K562 (cell line): ENCODE measurements around the gene ANO6. TPM values are rescaled to one million over a fixed set of nuclear protein-coding genes. Genes with fewer than 3 reads are reported as not detected.

Experiments used
- ATAC-seq: fragments of 200-7000 bp; cut with Tn5 transposase; 3 replicates; pipeline ENCODE4 v1.9.1; 2020; ENCODE audit warnings: moderate library complexity
- BruUV-seq: library from RNA; stranded (reverse); fragments of 400-500 nt; replicated peaks from 2 replicates; lab custom pipeline; 2021; lab: Mats Ljungman, UMichigan
- CTCF ChIA-PET: fragments of 300-600 bp; formaldehyde crosslinking; extraction: SDS; loops from one replicate; lab custom pipeline; 2021; ENCODE audit warnings: low intra/inter-chr PET ratio; lab: Yijun Ruan, JAX
- POLR2A ChIA-PET: fragments of 300-600, 350-650 bp; sonication (Branson Sonifier 250); formaldehyde crosslinking; extraction: SDS; loops from one replicate; lab custom pipeline; 2021; ENCODE audit warnings: antibody characterized with exemption, inconsistent platforms; lab: Yijun Ruan, JAX
- DNase-seq, 4 experiments: peaks; one replicate each; pipeline versions ENCODE4 v3.0.0 to v3.0.0-alpha.2; 2011 to 2018; ENCODE audit warnings: low spot score in 3 of 4, mixed read lengths in 3 of 4; ENCODE audit errors: extremely low read depth in 1 of 4
- FAIRE-seq: peaks from 2 replicates; lab custom pipeline; 2011; peaks lifted over from hg19 to GRCh38; lab: Jason Lieb, UNC
- H2AFZ ChIP-seq: 2 replicates; pipeline ENCODE4 v1.6.0; 2011; ENCODE audit warnings: low read depth, low read length, control low read depth, inconsistent platforms
- H3K27ac ChIP-seq: fragments of 200-600 bp; 3 replicates; pipeline ENCODE4 v1.8.0; 2011; ENCODE audit warnings: low read depth, mild to moderate bottlenecking, control low read depth, inconsistent platforms, low read length, moderate library complexity, mixed read lengths; ENCODE audit errors: extremely low read depth
- H3K27me3 ChIP-seq, 2 experiments: fragments of 300-600 bp in 1 of 2; 2 replicates in 1 of 2; 3 replicates in 1 of 2; pipeline versions ENCODE4 v1.6.0 to v1.8.0; 2011; ENCODE audit warnings: inconsistent platforms in 2 of 2, low read length in 2 of 2, mild to moderate bottlenecking in 1 of 2, mixed read lengths in 1 of 2, moderate library complexity in 1 of 2; ENCODE audit not compliant: control insufficient read depth in 2 of 2, insufficient read depth in 2 of 2
- H3K36me3 ChIP-seq: fragments of 300-600 bp; 3 replicates; pipeline ENCODE4 v1.8.0; 2011; ENCODE audit warnings: mild to moderate bottlenecking, low read length, inconsistent platforms; ENCODE audit not compliant: control insufficient read depth, insufficient read depth
- H3K4me1 ChIP-seq, 2 experiments: fragments of 200-600 bp in 1 of 2; replicated peaks in 1 of 2; 2 replicates in 1 of 2; 3 replicates in 1 of 2; pipeline versions ENCODE4 v1.5.1 to v1.8.0; 2011; ENCODE audit warnings: inconsistent platforms in 2 of 2, low read length in 2 of 2, mild to moderate bottlenecking in 1 of 2, mixed read lengths in 1 of 2, moderate library complexity in 1 of 2; ENCODE audit not compliant: control insufficient read depth in 2 of 2, insufficient read depth in 2 of 2
- H3K4me2 ChIP-seq: 2 replicates; pipeline ENCODE4 v1.6.1; 2011; ENCODE audit warnings: low read length, control low read depth, inconsistent platforms, mixed read lengths; ENCODE audit not compliant: insufficient read depth
- H3K4me3 ChIP-seq: fragments of 200-600 bp; sonication (generic), shearing (Covaris generic); 2 replicates; pipeline ENCODE4 v1.5.1; 2016; ENCODE audit warnings: control low read depth, inconsistent platforms
- H3K79me2 ChIP-seq: fragments of 200-600 bp; 3 replicates; pipeline ENCODE4 v1.8.0; 2011; ENCODE audit warnings: low read length, inconsistent platforms; ENCODE audit not compliant: control insufficient read depth, insufficient read depth
- H3K9ac ChIP-seq, 2 experiments: 2 replicates each; pipeline versions ENCODE4 v1.6.0 to v1.6.1; 2011; ENCODE audit warnings: low read depth in 2 of 2, low read length in 2 of 2, control low read depth in 1 of 2, inconsistent platforms in 1 of 2, mild to moderate bottlenecking in 1 of 2, mixed read lengths in 1 of 2; ENCODE audit not compliant: insufficient read depth in 1 of 2
- H3K9me1 ChIP-seq: one replicate; pipeline ENCODE4 v1.6.0; 2011; ENCODE audit warnings: inconsistent platforms, mild to moderate bottlenecking, low read length, moderate library complexity; ENCODE audit not compliant: control insufficient read depth, insufficient read depth
- H3K9me3 ChIP-seq: replicated peaks from 2 replicates; pipeline ENCODE4 v1.5.1; 2011; ENCODE audit warnings: low read depth, low read length, inconsistent platforms; ENCODE audit not compliant: control insufficient read depth, insufficient read depth
- H4K20me1 ChIP-seq: replicated peaks from 2 replicates; pipeline ENCODE4 v1.6.1; 2011; ENCODE audit warnings: low read length, inconsistent platforms, mixed read lengths; ENCODE audit not compliant: control insufficient read depth, insufficient read depth
- BDP1 ChIP-seq: IDR thresholded peaks from 3 replicates; pipeline ENCODE4 v1.6.1; 2011; ENCODE audit not compliant: insufficient read length, insufficient read depth
- KHSRP ChIP-seq: fragments of 450-650 bp; IDR thresholded peaks from 2 replicates; pipeline ENCODE4 v1.6.1; 2017
- ZNF239 ChIP-seq: fragments of 250-450 bp; sonication (Bioruptor Pico); IDR thresholded peaks from 2 replicates; pipeline ENCODE4 v1.4.0; 2020; ENCODE audit warnings: mild to moderate bottlenecking
- ZNF280B ChIP-seq: fragments of 250-450 bp; sonication (Bioruptor Pico); IDR thresholded peaks from 2 replicates; pipeline ENCODE4 v1.5.1; 2021; ENCODE audit warnings: mild to moderate bottlenecking
- ZNF354B ChIP-seq: fragments of 250-450 bp; sonication (Bioruptor Pico); IDR thresholded peaks from 2 replicates; pipeline ENCODE4 v1.4.0; 2020
- ZNF696 ChIP-seq: fragments of 250-450 bp; sonication (Bioruptor Pico); conservative IDR thresholded peaks from 2 replicates; pipeline ENCODE4 v1.4.0; 2020; ENCODE audit warnings: mild to moderate bottlenecking, moderate library complexity
- in situ Hi-C: fragments of 300-500 bp; cut with MboI; formaldehyde crosslinking; loops from 4 replicates; pipeline ENCODE4 v1.15.0; 2018; ENCODE audit warnings: inconsistent platforms, mixed read lengths
- intact Hi-C: fragments of 100-400 bp; cut with micrococcal nuclease; formaldehyde crosslinking; loops from 2 replicates; pipeline ENCODE4 v1.14.2; 2022
- polyA plus RNA-seq, 8 experiments: library from polyadenylated mRNA; depleted of rRNA in 4 of 8; stranded (reverse) in 5 of 8; unstranded in 3 of 8; fragments of >200 nt; fragmentation: Nextera tagmentation in 2 of 8; fragmentation: Illumina TruSeq in 1 of 8; extraction: Ambion mirVana in 2 of 8; extraction: Trizol in 1 of 8; gene quantifications; 2 replicates each; pipeline versions ENCODE4 v1.2.1 to v1.2.3, GENCODE V29; 2011 to 2014; ENCODE audit warnings: inconsistent platforms in 1 of 8, missing spikeins in 1 of 8
- total RNA-seq, 7 experiments: library from RNA; depleted of rRNA in 6 of 7; stranded (reverse); fragments of >200 nt in 6 of 7; fragmentation: Illumina TruSeq in 2 of 7; extraction: Trizol in 2 of 7; gene quantifications; 2 replicates each; pipeline versions ENCODE4 v1.2.1 to v1.2.3, GENCODE V29; 2011 to 2021; ENCODE audit warnings: low replicate concordance in 1 of 7
- TF ChIP-seq, protein P1 (sequence below): fragments of 250-450 bp; sonication (Bioruptor Pico); IDR thresholded peaks from 2 replicates; pipeline ENCODE4 v1.8.0; 2021; ENCODE audit warnings: mild to moderate bottlenecking, moderate library complexity
- TF ChIP-seq, protein P2 (sequence below): fragments of 450-650 bp; IDR thresholded peaks from 2 replicates; pipeline ENCODE4 v1.6.1; 2017; ENCODE audit warnings: antibody characterized with exemption

ANO6 gene
- total and polyA plus RNA-seq, 9 of the 15 experiments (the other 6 are each of a cell fraction or from before 2014, with no cell fraction given), result 3.5 to 24.7 (median 20.3) TPM

- TF ChIP-seq, protein P1, sequence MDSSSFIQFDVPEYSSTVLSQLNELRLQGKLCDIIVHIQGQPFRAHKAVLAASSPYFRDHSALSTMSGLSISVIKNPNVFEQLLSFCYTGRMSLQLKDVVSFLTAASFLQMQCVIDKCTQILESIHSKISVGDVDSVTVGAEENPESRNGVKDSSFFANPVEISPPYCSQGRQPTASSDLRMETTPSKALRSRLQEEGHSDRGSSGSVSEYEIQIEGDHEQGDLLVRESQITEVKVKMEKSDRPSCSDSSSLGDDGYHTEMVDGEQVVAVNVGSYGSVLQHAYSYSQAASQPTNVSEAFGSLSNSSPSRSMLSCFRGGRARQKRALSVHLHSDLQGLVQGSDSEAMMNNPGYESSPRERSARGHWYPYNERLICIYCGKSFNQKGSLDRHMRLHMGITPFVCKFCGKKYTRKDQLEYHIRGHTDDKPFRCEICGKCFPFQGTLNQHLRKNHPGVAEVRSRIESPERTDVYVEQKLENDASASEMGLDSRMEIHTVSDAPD (CRISPR knock-in tag), result no peak
- TF ChIP-seq BDP1 (no peak), ZNF696 (CRISPR knock-in tag) (no peak)
- TF ChIP-seq, protein P2, sequence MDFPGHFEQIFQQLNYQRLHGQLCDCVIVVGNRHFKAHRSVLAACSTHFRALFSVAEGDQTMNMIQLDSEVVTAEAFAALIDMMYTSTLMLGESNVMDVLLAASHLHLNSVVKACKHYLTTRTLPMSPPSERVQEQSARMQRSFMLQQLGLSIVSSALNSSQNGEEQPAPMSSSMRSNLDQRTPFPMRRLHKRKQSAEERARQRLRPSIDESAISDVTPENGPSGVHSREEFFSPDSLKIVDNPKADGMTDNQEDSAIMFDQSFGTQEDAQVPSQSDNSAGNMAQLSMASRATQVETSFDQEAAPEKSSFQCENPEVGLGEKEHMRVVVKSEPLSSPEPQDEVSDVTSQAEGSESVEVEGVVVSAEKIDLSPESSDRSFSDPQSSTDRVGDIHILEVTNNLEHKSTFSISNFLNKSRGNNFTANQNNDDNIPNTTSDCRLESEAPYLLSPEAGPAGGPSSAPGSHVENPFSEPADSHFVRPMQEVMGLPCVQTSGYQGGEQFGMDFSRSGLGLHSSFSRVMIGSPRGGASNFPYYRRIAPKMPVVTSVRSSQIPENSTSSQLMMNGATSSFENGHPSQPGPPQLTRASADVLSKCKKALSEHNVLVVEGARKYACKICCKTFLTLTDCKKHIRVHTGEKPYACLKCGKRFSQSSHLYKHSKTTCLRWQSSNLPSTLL, result no peak
- TF ChIP-seq, all 486 proteins: peak for 0
Observed at GRCh38 chr12:45178771-45179170, 37.1 kb upstream of the ANO6 start (continued).

GRCh38 chr12:45182511-45182910 lies 33.4 kb upstream of the ANO6 start:
- Histone ChIP-seq H3K4me2 (no peak overlapping the region), H3K9ac (no peak overlapping the region), H3K9me1 (no peaks in the 10 kb centered on the region), H3K9me3 (no peaks in the 10 kb centered on the region; the same call in 1 of the 2 replicates), H4K20me1 (no peaks in the 10 kb centered on the region), H3K27me3 (no peaks in the 10 kb centered on the region), H3K36me3 (no peaks in the 10 kb centered on the region), H3K79me2 (no peaks in the 10 kb centered on the region), H3K4me3 (no peak overlapping the region), H3K27ac (no peak overlapping the region), H3K4me1 (peaks cover 0 to 7% of the 10 kb centered on the region in 2 experiments; a peak in 3 of 5 replicates), H2AFZ (no peak overlapping the region)
- ChIA-PET POLR2A (interaction anchor here (1.1 kb wide), 1 partner anchor 13 kb away, joined by 3 read pairs; no protein-coding TSS in a partner anchor), CTCF (interaction anchor here (0.7 kb wide), 1 partner anchor 583 kb away, joined by 3 read pairs; no protein-coding TSS in a partner anchor)
- in situ Hi-C loops (no loop called here), intact Hi-C loops (no loop called here)
- FAIRE-seq (no peak), DNase-seq (no peak), ATAC-seq (no peak)
- no TSS peak for BruUV-seq
- TF ChIP-seq ZNF239 (no peak), KHSRP (no peak), ZNF280B (no peak), ZNF354B (CRISPR knock-in tag) (no peak)
